H1 (cell line): ENCODE measurements around the gene HM13. TPM values are rescaled to one million over a fixed set of nuclear protein-coding genes. Genes with fewer than 3 reads are reported as not detected.

ENCODE experiments used
- ASH2L ChIP-seq: fragments of 200-600, 300-600 bp; sonication (generic); IDR thresholded peaks from one replicate; pipeline ENCODE4 v1.7.1; 2017; ENCODE audit warnings: low read length
- BRCA1 ChIP-seq: IDR thresholded peaks from 2 replicates; pipeline ENCODE4 v1.6.1; 2012; ENCODE audit warnings: low read depth, low read length, improper control_type of control experiment
- CBX5 ChIP-seq: fragments of 300-800, 300-1000 bp; sonication (generic); IDR thresholded peaks from 2 replicates; pipeline ENCODE4 v1.7.1; 2016; ENCODE audit warnings: antibody characterized with exemption, low read length, low read depth
- CBX8 ChIP-seq: fragments of 300-800, 300-1000 bp; sonication (generic); IDR thresholded peaks from 2 replicates; pipeline ENCODE4 v1.7.1; 2016; ENCODE audit warnings: low read depth, low read length, borderline replicate concordance
- CREB1 ChIP-seq: IDR thresholded peaks from 2 replicates; pipeline ENCODE4 v1.6.1; 2012; ENCODE audit warnings: inconsistent platforms
- CTBP2 ChIP-seq: IDR thresholded peaks from 2 replicates; pipeline ENCODE4 v1.7.0; 2011; ENCODE audit warnings: borderline replicate concordance, mild to moderate bottlenecking, moderate library complexity, mixed read lengths, low read length; ENCODE audit not compliant: insufficient read depth, insufficient read length
- HDAC2 ChIP-seq, 2 experiments: fragments of 300-600 bp in 1 of 2; sonication (generic) in 1 of 2; IDR thresholded peaks; 2 replicates each; pipeline ENCODE4 v1.6.1; 2011 to 2012; ENCODE audit warnings: low read depth in 2 of 2, low read length in 2 of 2, mild to moderate bottlenecking in 2 of 2, moderate library complexity in 2 of 2, borderline replicate concordance in 1 of 2, inconsistent platforms in 1 of 2
- JUN ChIP-seq: IDR thresholded peaks from 2 replicates; pipeline ENCODE4 v1.6.1; 2011; ENCODE audit warnings: low read depth, mild to moderate bottlenecking, improper control_type of control experiment, low read length
- JUND ChIP-seq: IDR thresholded peaks from 2 replicates; pipeline ENCODE4 v1.6.1; 2011; ENCODE audit warnings: mild to moderate bottlenecking, improper control_type of control experiment, low read length
- KDM1A ChIP-seq: fragments of 200-600, 300-600 bp; sonication (generic); IDR thresholded peaks from 2 replicates; pipeline ENCODE4 v1.7.1; 2016; ENCODE audit warnings: mild to moderate bottlenecking, low read length, borderline replicate concordance
- MAFK ChIP-seq: IDR thresholded peaks from 2 replicates; pipeline ENCODE4 v1.6.1; 2012; ENCODE audit warnings: low read depth, mild to moderate bottlenecking, improper control_type of control experiment, low read length
- POLR2A ChIP-seq, 2 experiments: IDR thresholded peaks; 1 replicate in 1 of 2; 2 replicates in 1 of 2; pipeline ENCODE4 v1.6.1; 2011; ENCODE audit warnings: low read depth in 2 of 2, low read length in 2 of 2, mild to moderate bottlenecking in 2 of 2; ENCODE audit errors: control extremely low read depth in 1 of 2
- POU5F1 ChIP-seq: IDR thresholded peaks from 2 replicates; pipeline ENCODE4 v1.6.1; 2011; ENCODE audit warnings: low read depth, mild to moderate bottlenecking, low read length, moderate library complexity
- RFX5 ChIP-seq: IDR thresholded peaks from 2 replicates; pipeline ENCODE4 v1.6.1; 2011; ENCODE audit warnings: low read depth, low read length, improper control_type of control experiment, borderline replicate concordance
- RNF2 ChIP-seq: fragments of 200-900, 300-1000 bp; sonication (generic); IDR thresholded peaks from 2 replicates; pipeline ENCODE4 v1.7.1; 2016; ENCODE audit warnings: borderline replicate concordance, low read depth, mild to moderate bottlenecking, antibody characterized with exemption, low read length; ENCODE audit not compliant: poor library complexity, severe bottlenecking; ENCODE audit errors: missing control alignments
- TAF1 ChIP-seq: IDR thresholded peaks from 2 replicates; pipeline ENCODE4 v1.6.1; 2011; ENCODE audit warnings: mild to moderate bottlenecking, low read depth, low read length
- TAF7 ChIP-seq: optimal IDR thresholded peaks from 2 replicates; pipeline ENCODE3; 2011; ENCODE audit warnings: low read depth, mild to moderate bottlenecking, inconsistent platforms, low read length, moderate library complexity, borderline replicate concordance
- TCF12 ChIP-seq: IDR thresholded peaks from 2 replicates; pipeline ENCODE4 v1.6.1; 2011; ENCODE audit warnings: low read depth, mild to moderate bottlenecking, low read length
- USF2 ChIP-seq: IDR thresholded peaks from 2 replicates; pipeline ENCODE4 v1.6.1; 2011; ENCODE audit warnings: low read length, improper control_type of control experiment
- polyA plus RNA-seq, 7 experiments: library from polyadenylated mRNA; depleted of rRNA in 3 of 7; stranded (reverse) in 5 of 7; unstranded in 2 of 7; fragments of >200 nt in 5 of 7; fragments of 200-250 nt in 2 of 7; gene quantifications; 1 replicate in 5 of 7; 2 replicates in 1 of 7; 4 replicates in 1 of 7; pipeline versions ENCODE4 v1.2.1 to v1.2.3, GENCODE V29; 2011 to 2013; ENCODE audit warnings: missing spikeins in 2 of 7, mixed read lengths in 2 of 7
- total RNA-seq: library from RNA; stranded (reverse); fragmentation: NEBNext Ultra II Directional; extraction: Animal tissue kit (Norgen Biotek cat#: 25700); gene quantifications from 2 replicates; pipeline ENCODE4 v1.2.1, GENCODE V29; 2021
- TF ChIP-seq, protein P1 (sequence below), 3 experiments: IDR thresholded peaks; 1 replicate in 2 of 3; 2 replicates in 1 of 3; pipeline versions ENCODE4 v1.5.1 to v1.6.1; 2011; ENCODE audit warnings: low read length in 3 of 3, mild to moderate bottlenecking in 3 of 3, inconsistent platforms in 2 of 3, low read depth in 1 of 3, moderate library complexity in 1 of 3; ENCODE audit not compliant: insufficient read depth in 1 of 3; ENCODE audit errors: control extremely low read depth in 1 of 3

Gene HM13
- total and polyA plus RNA-seq, 2 of the 8 experiments (the other 6 are each of a cell fraction or from before 2014, with no cell fraction given), result 118 to 183 TPM

DNA sequence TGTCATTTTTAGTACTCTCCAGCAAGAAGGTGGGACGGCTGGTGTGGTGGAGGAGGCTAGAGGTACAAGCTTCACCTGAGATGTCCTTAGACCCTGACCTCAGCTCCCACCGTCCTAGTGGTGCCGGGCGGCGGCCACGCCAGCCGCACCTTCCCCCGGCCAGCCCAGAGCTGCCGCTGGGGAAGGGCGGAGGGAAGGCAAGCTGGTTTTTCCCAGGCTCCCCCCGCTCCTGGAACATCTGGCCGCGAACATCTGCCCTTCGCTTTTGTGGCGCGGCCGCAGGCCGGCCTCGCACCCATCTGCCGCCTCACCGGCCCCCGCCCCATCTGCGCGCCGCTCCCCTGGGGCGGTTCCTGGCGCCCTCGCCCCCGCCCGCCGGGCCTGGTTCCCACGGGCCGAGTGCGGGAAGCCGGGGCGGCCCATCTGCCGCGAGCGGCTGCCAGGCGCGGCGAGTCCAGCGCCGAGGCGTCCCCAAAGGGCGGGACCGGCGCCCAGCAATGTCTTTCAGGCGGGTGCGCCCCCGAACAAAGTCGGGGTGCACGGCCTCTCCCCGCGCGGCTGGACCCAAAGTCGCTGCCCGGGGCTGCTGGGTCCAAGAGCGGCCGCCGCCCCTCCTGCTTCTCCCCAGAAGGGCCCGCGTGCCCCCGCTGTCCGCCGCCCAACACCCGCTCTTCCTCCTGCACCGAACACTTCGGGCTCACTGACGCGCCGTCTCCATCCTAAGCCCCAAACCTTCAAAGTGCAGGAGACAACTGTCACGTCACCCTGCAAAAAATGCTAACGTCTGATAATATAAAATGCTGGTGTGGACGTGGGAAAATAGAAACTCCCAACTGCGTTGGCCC lies 73.5 kb downstream of the HM13 start (continued):
- TF ChIP-seq CTBP2, result no peak
- TF ChIP-seq, protein P1, sequence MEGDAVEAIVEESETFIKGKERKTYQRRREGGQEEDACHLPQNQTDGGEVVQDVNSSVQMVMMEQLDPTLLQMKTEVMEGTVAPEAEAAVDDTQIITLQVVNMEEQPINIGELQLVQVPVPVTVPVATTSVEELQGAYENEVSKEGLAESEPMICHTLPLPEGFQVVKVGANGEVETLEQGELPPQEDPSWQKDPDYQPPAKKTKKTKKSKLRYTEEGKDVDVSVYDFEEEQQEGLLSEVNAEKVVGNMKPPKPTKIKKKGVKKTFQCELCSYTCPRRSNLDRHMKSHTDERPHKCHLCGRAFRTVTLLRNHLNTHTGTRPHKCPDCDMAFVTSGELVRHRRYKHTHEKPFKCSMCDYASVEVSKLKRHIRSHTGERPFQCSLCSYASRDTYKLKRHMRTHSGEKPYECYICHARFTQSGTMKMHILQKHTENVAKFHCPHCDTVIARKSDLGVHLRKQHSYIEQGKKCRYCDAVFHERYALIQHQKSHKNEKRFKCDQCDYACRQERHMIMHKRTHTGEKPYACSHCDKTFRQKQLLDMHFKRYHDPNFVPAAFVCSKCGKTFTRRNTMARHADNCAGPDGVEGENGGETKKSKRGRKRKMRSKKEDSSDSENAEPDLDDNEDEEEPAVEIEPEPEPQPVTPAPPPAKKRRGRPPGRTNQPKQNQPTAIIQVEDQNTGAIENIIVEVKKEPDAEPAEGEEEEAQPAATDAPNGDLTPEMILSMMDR (IDR thresholded peaks at IDR 0.05; ENCODE audit: control extremely low read depth in 1 of 3, insufficient read depth in 1 of 3, low read depth in 1 of 3, low read length in 3 of 3), result no peak
- TF ChIP-seq POU5F1, result no peak
- no peak for TF ChIP-seq KDM1A
- no peak for TF ChIP-seq JUN
- TF ChIP-seq POLR2A (IDR thresholded peaks at IDR 0.05; ENCODE audit: control extremely low read depth in 1 of 2, low read depth in 2 of 2, low read length in 2 of 2), result no peak; a peak in 1 of 3 replicates
- no peak for TF ChIP-seq JUND
- no peak for TF ChIP-seq CREB1
- TF ChIP-seq CBX8, result no peak
- TF ChIP-seq USF2, result no peak
- TF ChIP-seq HDAC2 (IDR thresholded peaks at IDR 0.05; ENCODE audit: borderline replicate concordance in 1 of 2, low read depth in 2 of 2, low read length in 2 of 2), result 0 out of 4 replicates have a peak, but pooled peaks of 1 of the 2 experiments have one; percentile 39
- TF ChIP-seq TAF7, result no peak
- TF ChIP-seq TAF1, result 0 out of 2 replicates have a peak, but pooled peaks have one; percentile 7
- no peak for TF ChIP-seq BRCA1
- TF ChIP-seq TCF12, result 0 out of 2 replicates have a peak, but pooled peaks have one; percentile 34
- TF ChIP-seq MAFK, result no peak
- TF ChIP-seq RNF2, result no peak
- TF ChIP-seq RFX5, result no peak
- no peak for TF ChIP-seq CBX5
- no peak for TF ChIP-seq ASH2L
